GM12878 (cell line): ENCODE results near the gene NFAT5. TPM values are rescaled to one million over a fixed set of nuclear protein-coding genes. Genes with fewer than 3 reads are reported as not detected.

ENCODE experiments used
- ETV6 ChIP-seq, 2 experiments: fragments of 450-650 bp in 1 of 2; IDR thresholded peaks in 1 of 2; conservative IDR thresholded peaks in 1 of 2; 2 replicates each; pipeline ENCODE4 v1.6.1; 2014; ENCODE audit warnings: antibody characterized with exemption in 1 of 2, borderline replicate concordance in 1 of 2, low read depth in 1 of 2, mild to moderate bottlenecking in 1 of 2, moderate library complexity in 1 of 2
- FOS ChIP-seq: IDR thresholded peaks from 3 replicates; pipeline ENCODE4 v1.6.1; 2011; ENCODE audit warnings: borderline replicate concordance; ENCODE audit not compliant: insufficient read length; ENCODE audit errors: extremely low read depth
- NKRF ChIP-seq: fragments of 450-650 bp; conservative IDR thresholded peaks from 2 replicates; pipeline ENCODE4 v1.6.1; 2017; ENCODE audit warnings: mild to moderate bottlenecking, moderate library complexity
- POLR2A ChIP-seq: IDR thresholded peaks from 2 replicates; pipeline ENCODE4 v1.6.1; 2011; ENCODE audit warnings: low read depth, mild to moderate bottlenecking, low read length
- SIN3A ChIP-seq: IDR thresholded peaks from 2 replicates; pipeline ENCODE4 v1.6.1; 2012; ENCODE audit warnings: low read depth, low read length, improper control_type of control experiment
- SMAD1 ChIP-seq: fragments of 450-650 bp; IDR thresholded peaks from 2 replicates; pipeline ENCODE4 v1.6.1; 2018; ENCODE audit warnings: mild to moderate bottlenecking, low read depth; ENCODE audit not compliant: partially characterized antibody
- ZBTB4 ChIP-seq: fragments of 450-650 bp; formaldehyde crosslinking; IDR thresholded peaks from 2 replicates; pipeline ENCODE4 v1.4.0; 2022; ENCODE audit warnings: mild to moderate bottlenecking, moderate library complexity
- ZSCAN29 ChIP-seq: fragments of 450-650 bp; IDR thresholded peaks from 2 replicates; pipeline ENCODE4 v1.6.1; 2017; ENCODE audit warnings: mild to moderate bottlenecking, moderate library complexity
- polyA plus RNA-seq, 11 experiments: library from polyadenylated mRNA; depleted of rRNA in 4 of 11; unstranded in 6 of 11; stranded (reverse) in 5 of 11; fragments of >200 nt; fragmentation: Nextera tagmentation in 4 of 11; fragmentation: Illumina TruSeq in 1 of 11; extraction: Ambion mirVana in 4 of 11; extraction: Trizol in 1 of 11; gene quantifications; 1 replicate in 1 of 11; 2 replicates in 10 of 11; pipeline versions ENCODE4 v1.2.1 to v1.2.3, GENCODE V29; 2011 to 2016; ENCODE audit warnings: inconsistent platforms in 2 of 11, missing spikeins in 2 of 11, low read depth in 1 of 11
- total RNA-seq, 4 experiments: library from RNA; depleted of rRNA in 3 of 4; stranded (reverse); fragments of >200 nt in 3 of 4; fragmentation: Illumina TruSeq in 1 of 4; extraction: Trizol in 1 of 4; gene quantifications; 2 replicates each; pipeline versions ENCODE4 v1.2.1 to v1.2.3, GENCODE V29; 2013 to 2021

Gene NFAT5
- total and polyA plus RNA-seq, 10 of the 15 experiments (the other 5 are each of a cell fraction or from before 2014, with no cell fraction given) = 0.58 to 31.5 (median 12.7) TPM

- no peak for TF ChIP-seq NKRF
- no peak for TF ChIP-seq POLR2A
- TF ChIP-seq ZSCAN29 = no peak
- TF ChIP-seq ETV6 (conservative IDR thresholded peaks at IDR 0.05 in 1 of 2, IDR thresholded peaks at IDR 0.05 in 1 of 2; ENCODE audit: borderline replicate concordance in 1 of 2, low read depth in 1 of 2) = no peak
- no peak for TF ChIP-seq FOS
- no peak for TF ChIP-seq SMAD1
- no peak for TF ChIP-seq ZBTB4
- TF ChIP-seq SIN3A = no peak
Measured at GRCh38 chr16:69720822-69721430, 155.2 kb downstream of the NFAT5 start (continued).
